Fibroblast of pulmonary artery (primary cell): Measurements from ENCODE around the gene SNAP23.

ENCODE experiments used
- DNase-seq: peaks from one replicate; pipeline ENCODE4 v3.0.0-alpha.2; 2010; ENCODE audit warnings: low read depth
- H3K4me3 ChIP-seq: replicated peaks from 2 replicates; pipeline ENCODE4 v1.5.1; 2011; ENCODE audit warnings: low read depth, mild to moderate bottlenecking, control low read depth, low read length, moderate library complexity
- TF ChIP-seq, protein P1 (sequence below): IDR thresholded peaks from 2 replicates; pipeline ENCODE4 v1.5.1; 2011; ENCODE audit warnings: mild to moderate bottlenecking, control low read depth, low read length, inconsistent platforms; ENCODE audit errors: missing control alignments

Gene SNAP23

DNA sequence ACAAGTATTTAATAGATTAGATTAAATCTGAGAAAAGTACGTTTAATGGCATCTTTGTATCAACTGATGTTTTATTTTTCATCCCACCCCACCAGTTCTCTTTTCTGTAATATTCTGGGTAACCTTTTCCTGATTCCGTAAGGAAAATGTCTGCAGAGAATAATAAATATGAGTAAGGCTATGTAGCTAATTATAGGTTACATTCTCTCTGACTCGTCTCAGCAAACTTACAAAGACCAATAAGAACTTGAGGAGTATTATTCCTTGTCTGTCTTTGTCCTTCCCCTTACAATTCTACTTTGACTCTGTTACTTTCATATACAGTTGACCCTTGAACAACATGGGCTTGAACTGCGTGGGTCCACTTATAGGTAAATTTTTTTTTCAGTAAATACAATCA is 12.1 kb downstream of the SNAP23 start:
- H3K4me3 ChIP-seq, result no peak overlapping the region
- TF ChIP-seq, protein P1, sequence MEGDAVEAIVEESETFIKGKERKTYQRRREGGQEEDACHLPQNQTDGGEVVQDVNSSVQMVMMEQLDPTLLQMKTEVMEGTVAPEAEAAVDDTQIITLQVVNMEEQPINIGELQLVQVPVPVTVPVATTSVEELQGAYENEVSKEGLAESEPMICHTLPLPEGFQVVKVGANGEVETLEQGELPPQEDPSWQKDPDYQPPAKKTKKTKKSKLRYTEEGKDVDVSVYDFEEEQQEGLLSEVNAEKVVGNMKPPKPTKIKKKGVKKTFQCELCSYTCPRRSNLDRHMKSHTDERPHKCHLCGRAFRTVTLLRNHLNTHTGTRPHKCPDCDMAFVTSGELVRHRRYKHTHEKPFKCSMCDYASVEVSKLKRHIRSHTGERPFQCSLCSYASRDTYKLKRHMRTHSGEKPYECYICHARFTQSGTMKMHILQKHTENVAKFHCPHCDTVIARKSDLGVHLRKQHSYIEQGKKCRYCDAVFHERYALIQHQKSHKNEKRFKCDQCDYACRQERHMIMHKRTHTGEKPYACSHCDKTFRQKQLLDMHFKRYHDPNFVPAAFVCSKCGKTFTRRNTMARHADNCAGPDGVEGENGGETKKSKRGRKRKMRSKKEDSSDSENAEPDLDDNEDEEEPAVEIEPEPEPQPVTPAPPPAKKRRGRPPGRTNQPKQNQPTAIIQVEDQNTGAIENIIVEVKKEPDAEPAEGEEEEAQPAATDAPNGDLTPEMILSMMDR, result no peak

DNA sequence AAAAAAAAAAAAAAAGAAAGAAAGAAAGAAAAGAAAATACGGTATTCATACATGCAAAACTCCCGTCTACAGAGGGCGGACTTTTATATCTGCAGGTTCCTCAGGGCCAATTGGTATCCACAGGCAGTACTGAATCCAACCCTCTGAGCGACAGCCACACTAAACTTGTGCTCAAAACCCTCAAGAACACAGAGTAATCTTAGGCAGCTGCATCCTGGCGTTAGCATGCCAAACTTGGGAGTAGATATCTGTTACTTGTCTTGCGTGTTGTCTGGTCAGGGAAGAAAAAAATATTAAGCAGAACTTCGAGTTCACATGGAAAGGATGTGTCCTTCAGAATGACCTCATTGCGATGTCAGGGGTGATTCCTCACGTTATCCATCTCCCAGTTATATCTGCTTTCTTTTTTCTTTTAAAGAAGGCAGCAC is 12.8 kb downstream of the SNAP23 start:
- TF ChIP-seq, protein P1, result no peak
- peak; percentile 81 for DNase-seq
- no peak overlapping the region for H3K4me3 ChIP-seq

More for the DNA sequence above, 12.1 kb downstream of the SNAP23 start:
- no peak for DNase-seq

DNA sequence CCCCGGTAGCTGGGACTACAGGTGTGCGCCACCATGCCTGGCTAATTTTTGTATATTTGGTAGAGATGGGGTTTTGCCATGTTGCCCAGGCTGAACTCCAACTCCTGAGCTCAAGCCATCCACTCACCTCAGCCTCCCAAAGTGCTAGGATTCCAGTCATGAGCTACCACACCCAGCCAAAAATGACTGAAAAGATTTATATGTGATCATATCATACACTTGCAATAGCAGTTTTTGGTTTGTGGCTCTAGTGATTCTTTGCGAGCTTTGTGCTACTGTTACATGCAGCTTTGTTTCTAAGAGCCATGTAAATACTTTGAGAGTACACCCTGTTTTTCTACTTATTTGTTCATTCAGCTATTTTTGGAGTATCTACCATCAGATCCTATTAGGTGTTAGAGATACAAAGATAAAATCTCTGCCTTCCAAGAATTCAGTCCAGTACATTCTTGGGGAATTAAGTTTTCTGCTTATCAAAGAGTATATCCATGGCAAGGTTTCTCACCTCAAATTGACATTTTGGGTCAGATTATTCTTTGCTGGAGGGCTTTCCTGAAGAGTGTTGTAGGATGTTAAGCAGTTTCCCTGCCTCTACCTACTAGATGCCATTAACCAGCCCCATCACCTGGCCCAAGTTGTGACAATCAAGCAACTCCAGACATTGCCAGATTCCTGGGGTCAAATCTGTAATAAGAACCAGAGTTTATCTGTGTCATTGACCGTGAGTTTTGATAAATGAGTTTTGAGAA is 15.0 kb downstream of the SNAP23 start:
- TF ChIP-seq, protein P1, result no peak
- DNase-seq, result no peak
- no peak overlapping the region for H3K4me3 ChIP-seq

DNA sequence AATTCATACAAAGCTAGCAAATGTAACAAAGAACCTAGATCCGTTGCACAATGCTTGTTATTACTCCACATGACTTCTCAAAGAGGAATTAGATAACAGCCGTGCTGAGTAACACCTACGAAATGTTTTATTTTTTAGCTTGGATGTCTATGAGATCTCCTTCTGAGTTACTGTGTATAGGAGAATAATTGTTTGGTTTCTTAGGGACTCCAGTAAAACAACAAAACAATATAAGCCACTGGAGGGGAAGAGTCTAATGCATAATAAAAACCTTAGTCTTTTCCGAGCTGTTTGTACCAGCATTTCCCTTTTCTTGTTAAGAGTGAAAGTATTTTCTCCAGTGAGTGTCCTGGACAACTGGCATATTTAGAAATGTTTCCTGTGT is 15.6 kb downstream of the SNAP23 start:
- H3K4me3 ChIP-seq, result peak overlapping the region; percentile 39
- DNase-seq, result peak; percentile 90
- TF ChIP-seq, protein P1, result no peak

DNA sequence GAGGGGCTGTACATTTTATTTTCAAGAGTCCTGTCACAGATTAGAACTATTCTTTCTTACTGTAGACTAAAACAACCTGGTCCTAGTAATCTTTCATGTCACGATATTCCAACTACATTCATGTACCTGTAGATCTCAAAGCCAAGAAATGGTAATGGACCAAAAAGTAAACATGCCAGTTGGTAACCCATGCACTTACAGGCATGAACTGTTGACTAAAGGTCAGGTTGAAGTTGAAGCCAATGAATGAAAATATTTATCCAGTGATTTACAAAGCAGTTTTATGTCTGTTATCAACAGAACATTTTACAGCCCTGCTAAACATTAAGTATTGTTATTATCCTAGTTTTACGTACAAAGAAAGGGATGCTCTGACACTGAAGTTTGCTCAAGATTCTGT is 27.9 kb downstream of the SNAP23 start:
- no peak for DNase-seq
- TF ChIP-seq, protein P1, result no peak
- no peak overlapping the region for H3K4me3 ChIP-seq

DNA sequence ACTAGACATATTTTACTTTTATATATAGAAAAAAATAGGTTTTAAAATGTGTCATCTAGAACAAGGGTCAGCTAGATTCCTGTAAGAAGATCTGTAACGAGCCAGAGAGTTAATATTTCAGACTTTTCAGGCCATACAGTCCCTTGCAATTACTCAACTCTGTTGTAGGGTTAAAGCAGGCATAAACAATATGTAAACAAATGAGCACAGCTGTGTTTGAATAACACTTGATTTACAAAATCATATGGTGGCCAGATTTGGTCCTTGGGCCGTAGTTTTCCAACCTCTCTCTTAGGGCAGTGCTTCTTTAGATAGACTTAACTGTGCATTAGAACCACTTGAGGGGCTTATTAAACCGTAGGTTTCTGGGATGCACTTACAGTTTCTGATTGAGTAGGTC is 33.5 kb downstream of the SNAP23 start:
- H3K4me3 ChIP-seq, result no peak overlapping the region
- TF ChIP-seq, protein P1, result no peak
- no peak for DNase-seq

DNA sequence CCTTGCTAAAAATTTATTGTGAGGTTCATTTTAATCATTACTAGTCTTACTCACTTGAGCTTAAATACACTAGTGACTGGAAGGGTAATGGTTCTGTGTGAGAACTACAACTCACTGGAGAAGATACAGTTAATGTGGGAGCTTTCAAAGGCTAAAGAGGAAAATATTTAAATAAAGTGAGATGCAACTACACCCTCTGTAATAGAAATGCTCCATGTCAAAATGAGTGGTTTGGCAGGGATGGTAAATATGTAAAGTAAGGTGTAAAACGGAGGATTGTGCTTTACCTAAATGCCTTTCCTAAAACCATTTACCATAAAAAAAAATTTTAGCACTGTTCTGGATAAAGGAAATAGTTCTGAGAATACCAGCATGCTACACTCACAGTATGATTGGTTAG is 37.8 kb downstream of the SNAP23 start:
- no peak overlapping the region for H3K4me3 ChIP-seq
- DNase-seq, result no peak
- TF ChIP-seq, protein P1, result no peak
